Loucy (cell line): ENCODE results near the gene EP400.

Experiments
- EZH2phosphoT487 ChIP-seq: fragments of 200-600 bp; IDR thresholded peaks from 2 replicates; pipeline ENCODE4 v1.6.1; 2018; ENCODE audit warnings: antibody characterized with exemption, mild to moderate bottlenecking, moderate library complexity, borderline replicate concordance
- TF ChIP-seq, protein P1 (sequence below): fragments of 200-600 bp; sonication (generic); conservative IDR thresholded peaks from 2 replicates; pipeline ENCODE4 v1.5.1; 2014; ENCODE audit warnings: mild to moderate bottlenecking, antibody characterized with exemption, low read length

DNA sequence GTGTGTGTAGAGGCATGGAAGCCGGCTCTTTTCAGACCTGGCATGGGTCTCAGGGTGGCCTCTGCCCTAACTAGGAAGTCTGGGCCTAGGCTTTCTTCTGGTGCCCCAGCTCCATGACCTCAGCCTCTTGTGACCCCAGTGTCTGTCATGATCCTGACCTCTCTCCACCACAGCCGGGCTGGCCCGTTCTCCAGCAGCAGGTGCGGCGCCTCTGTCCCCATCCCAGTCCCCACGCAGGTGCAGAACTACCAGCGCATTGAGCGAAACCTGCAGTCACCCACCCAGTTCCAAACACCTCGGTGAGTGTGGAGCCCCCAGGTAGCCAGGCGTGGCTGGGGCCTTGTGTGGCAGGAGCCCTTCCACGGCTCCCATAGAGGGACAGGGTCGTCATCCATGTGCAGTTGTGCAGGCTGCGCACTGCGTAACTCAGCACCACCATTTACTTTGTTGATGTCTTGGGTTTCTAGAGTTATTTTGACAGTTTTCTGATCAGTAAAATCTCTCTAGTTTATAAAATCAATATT lies 35.5 kb upstream of the EP400 start:
- TF ChIP-seq, protein P1, sequence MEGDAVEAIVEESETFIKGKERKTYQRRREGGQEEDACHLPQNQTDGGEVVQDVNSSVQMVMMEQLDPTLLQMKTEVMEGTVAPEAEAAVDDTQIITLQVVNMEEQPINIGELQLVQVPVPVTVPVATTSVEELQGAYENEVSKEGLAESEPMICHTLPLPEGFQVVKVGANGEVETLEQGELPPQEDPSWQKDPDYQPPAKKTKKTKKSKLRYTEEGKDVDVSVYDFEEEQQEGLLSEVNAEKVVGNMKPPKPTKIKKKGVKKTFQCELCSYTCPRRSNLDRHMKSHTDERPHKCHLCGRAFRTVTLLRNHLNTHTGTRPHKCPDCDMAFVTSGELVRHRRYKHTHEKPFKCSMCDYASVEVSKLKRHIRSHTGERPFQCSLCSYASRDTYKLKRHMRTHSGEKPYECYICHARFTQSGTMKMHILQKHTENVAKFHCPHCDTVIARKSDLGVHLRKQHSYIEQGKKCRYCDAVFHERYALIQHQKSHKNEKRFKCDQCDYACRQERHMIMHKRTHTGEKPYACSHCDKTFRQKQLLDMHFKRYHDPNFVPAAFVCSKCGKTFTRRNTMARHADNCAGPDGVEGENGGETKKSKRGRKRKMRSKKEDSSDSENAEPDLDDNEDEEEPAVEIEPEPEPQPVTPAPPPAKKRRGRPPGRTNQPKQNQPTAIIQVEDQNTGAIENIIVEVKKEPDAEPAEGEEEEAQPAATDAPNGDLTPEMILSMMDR: no peak
- no peak for TF ChIP-seq EZH2phosphoT487
